Kidney (tissue), 14 donors: ENCODE data around the gene OR10A6. TPM values are rescaled to one million over a fixed set of nuclear protein-coding genes. Genes with fewer than 3 reads are reported as not detected.

Experiments
- DNase-seq, 5 donors: peaks; one replicate each; pipeline ENCODE4 v3.0.0-alpha.2; 2013 to 2020
- FAIRE-seq: peaks from 2 replicates; lab custom pipeline; 2012; peaks lifted over from hg19 to GRCh38; lab: Jason Lieb, UNC
- H3K27ac ChIP-seq, 2 donors: one replicate each; pipeline ENCODE4 v1.7.0; 2013; ENCODE audit warnings: low read depth in 2 of 2, low read length in 2 of 2, inconsistent platforms in 1 of 2
- H3K27me3 ChIP-seq: one replicate; pipeline ENCODE4 v1.7.1; 2013; ENCODE audit warnings: low read length, inconsistent platforms; ENCODE audit not compliant: control insufficient read depth, insufficient read depth
- H3K36me3 ChIP-seq, 3 donors: one replicate each; pipeline versions ENCODE4 v1.7.0 to v1.7.1; 2013; ENCODE audit warnings: low read length in 3 of 3, control low read depth in 1 of 3, inconsistent platforms in 1 of 3; ENCODE audit not compliant: insufficient read depth in 3 of 3, control insufficient read depth in 2 of 3
- H3K4me1 ChIP-seq, 3 donors: one replicate each; pipeline versions ENCODE4 v1.7.0 to v1.7.1; 2013; ENCODE audit warnings: low read length in 3 of 3, inconsistent platforms in 1 of 3, low read depth in 1 of 3; ENCODE audit not compliant: control insufficient read depth in 2 of 3, insufficient read depth in 2 of 3
- H3K4me3 ChIP-seq, 3 donors: one replicate each; pipeline versions ENCODE4 v1.7.0 to v1.8.1; 2013; ENCODE audit warnings: low read length in 3 of 3, control low read depth in 1 of 3, inconsistent platforms in 1 of 3
- H3K9ac ChIP-seq, 3 donors: one replicate each; pipeline versions ENCODE4 v1.7.0 to v1.7.1; 2013; ENCODE audit warnings: low read length in 3 of 3, control low read depth in 1 of 3, inconsistent platforms in 1 of 3
- H3K9me3 ChIP-seq, 3 donors: one replicate each; pipeline versions ENCODE4 v1.7.0 to v1.7.1; 2013; ENCODE audit warnings: low read length in 3 of 3, control low read depth in 1 of 3, inconsistent platforms in 1 of 3; ENCODE audit not compliant: control insufficient read depth in 2 of 3, insufficient read depth in 1 of 3
- intact Hi-C: fragments of 100-400 bp; cut with DNase I; formaldehyde crosslinking; loops from one replicate; pipeline ENCODE4 v1.11.1; 2022
- polyA plus RNA-seq: library from polyadenylated mRNA; stranded (reverse); fragments of 350-450 nt; fragmentation: Illumina TruSeq; extraction: RNeasy Lipid Tissue Mini Kit (QIAGEN cat#74804); gene quantifications from one replicate; pipeline ENCODE4 v1.2.3, GENCODE V29; 2014; ENCODE audit warnings: low read depth, low replicate concordance; ENCODE audit not compliant: insufficient read depth
- total RNA-seq: library from RNA; stranded (reverse); fragmentation: NEBNext Ultra II Directional; extraction: Animal tissue kit (Norgen Biotek cat#: 25700); gene quantifications from one replicate; pipeline ENCODE4 v1.2.1, GENCODE V29; 2021
- TF ChIP-seq, protein P1 (sequence below): IDR thresholded peaks from 3 replicates; pipeline ENCODE4 v1.5.1; 2012; ENCODE audit warnings: mild to moderate bottlenecking, moderate library complexity, borderline replicate concordance; ENCODE audit not compliant: insufficient read depth; ENCODE audit errors: extremely low read depth
- donor health status: control.
- donor health status: control.
- donor health status: control.
- donor health status: control.
- donor health status: control.
- donor health status: DM: yes; HTN: yes; CAD: no.
- donor health status: Normal renal cell carcinoma (clear cell type).

Gene OR10A6
- total and polyA plus RNA-seq, 2 donors from 2014 or later = not detected

DNA sequence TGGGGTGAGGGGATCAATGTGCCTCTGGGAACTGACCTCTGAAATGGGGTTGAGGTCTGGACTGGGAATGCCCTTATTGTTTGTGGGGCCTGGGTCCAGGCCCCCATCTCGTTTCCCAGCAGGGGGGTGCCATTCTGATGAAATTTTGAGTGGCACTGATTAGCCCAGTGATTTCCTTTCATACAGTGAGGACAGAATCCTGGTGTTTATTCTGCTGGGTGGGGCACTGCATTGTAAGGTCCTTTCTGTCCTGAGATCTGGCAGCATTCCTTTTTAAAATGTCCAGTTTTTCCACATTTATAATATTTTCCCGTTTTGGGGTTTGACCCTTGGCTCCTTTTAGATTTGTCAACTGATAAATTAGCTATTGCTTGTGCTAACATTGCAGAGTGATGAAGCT is 27.1 kb downstream of the OR10A6 start:
- Histone ChIP-seq H3K27me3 (no peaks in the 10 kb centered on the region), H3K9ac (no peak overlapping the region), H3K4me1 (no peaks in the 10 kb centered on the region), H3K9me3 (no peaks in the 10 kb centered on the region), H3K27ac (no peak overlapping the region), H3K36me3 (no peaks in the 10 kb centered on the region), H3K4me3 (no peak overlapping the region)
- TF ChIP-seq, protein P1, sequence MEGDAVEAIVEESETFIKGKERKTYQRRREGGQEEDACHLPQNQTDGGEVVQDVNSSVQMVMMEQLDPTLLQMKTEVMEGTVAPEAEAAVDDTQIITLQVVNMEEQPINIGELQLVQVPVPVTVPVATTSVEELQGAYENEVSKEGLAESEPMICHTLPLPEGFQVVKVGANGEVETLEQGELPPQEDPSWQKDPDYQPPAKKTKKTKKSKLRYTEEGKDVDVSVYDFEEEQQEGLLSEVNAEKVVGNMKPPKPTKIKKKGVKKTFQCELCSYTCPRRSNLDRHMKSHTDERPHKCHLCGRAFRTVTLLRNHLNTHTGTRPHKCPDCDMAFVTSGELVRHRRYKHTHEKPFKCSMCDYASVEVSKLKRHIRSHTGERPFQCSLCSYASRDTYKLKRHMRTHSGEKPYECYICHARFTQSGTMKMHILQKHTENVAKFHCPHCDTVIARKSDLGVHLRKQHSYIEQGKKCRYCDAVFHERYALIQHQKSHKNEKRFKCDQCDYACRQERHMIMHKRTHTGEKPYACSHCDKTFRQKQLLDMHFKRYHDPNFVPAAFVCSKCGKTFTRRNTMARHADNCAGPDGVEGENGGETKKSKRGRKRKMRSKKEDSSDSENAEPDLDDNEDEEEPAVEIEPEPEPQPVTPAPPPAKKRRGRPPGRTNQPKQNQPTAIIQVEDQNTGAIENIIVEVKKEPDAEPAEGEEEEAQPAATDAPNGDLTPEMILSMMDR = no peak
- FAIRE-seq (no peak), DNase-seq (no peak)
- intact Hi-C loops = no loop called here

GRCh38 chr11:7901319-7901854 is 29.7 kb downstream of the OR10A6 start:
- no peak for FAIRE-seq
- TF ChIP-seq, protein P1 = no peak
- Histone ChIP-seq H3K9ac (no peak overlapping the region), H3K36me3 (no peaks in the 10 kb centered on the region), H3K4me1 (no peaks in the 10 kb centered on the region), H3K9me3 (no peaks in the 10 kb centered on the region), H3K27ac (no peak overlapping the region), H3K4me3 (no peak overlapping the region), H3K27me3 (no peaks in the 10 kb centered on the region)
- intact Hi-C loops = no loop called here
- DNase-seq = no peak

GRCh38 chr11:7900686-7901085 is 30.4 kb downstream of the OR10A6 start:
- Histone ChIP-seq H3K4me1 (no peaks in the 10 kb centered on the region), H3K9me3 (no peaks in the 10 kb centered on the region), H3K4me3 (no peak overlapping the region), H3K27ac (no peak overlapping the region), H3K36me3 (no peaks in the 10 kb centered on the region), H3K9ac (no peak overlapping the region), H3K27me3 (no peaks in the 10 kb centered on the region)
- intact Hi-C loops = no loop called here
- DNase-seq (no peak), FAIRE-seq (no peak)
- TF ChIP-seq, protein P1 = no peak

DNA sequence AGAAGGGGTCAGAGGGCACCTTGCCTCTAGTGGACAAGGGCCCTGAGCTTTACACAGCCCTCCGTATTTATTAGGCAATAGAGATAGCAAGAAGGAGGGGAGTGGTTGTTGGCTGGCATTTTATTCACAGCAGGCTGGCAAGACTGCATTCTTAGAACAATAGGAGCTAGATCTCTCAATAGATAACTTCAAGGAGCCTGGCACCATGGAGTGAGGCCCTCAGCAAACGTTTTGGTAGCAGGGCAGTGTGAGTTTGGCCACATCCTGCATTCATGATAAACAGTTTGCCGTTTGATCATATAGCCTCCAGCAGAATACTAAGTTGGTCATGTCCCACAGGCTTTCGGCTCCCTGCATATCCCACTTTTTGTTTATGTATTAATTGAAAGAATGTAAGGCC is 31.6 kb downstream of the OR10A6 start:
- no peaks in the 10 kb centered on the region for H3K36me3 ChIP-seq
- no peak overlapping the region for H3K4me3 ChIP-seq
- intact Hi-C loops = loop anchor here (10.0 kb wide), 1 partner anchor 85 kb away; the partner anchor contains the start of gene EIF3F
- no peaks in the 10 kb centered on the region for H3K27me3 ChIP-seq
- no peak overlapping the region for H3K27ac ChIP-seq
- DNase-seq (no peak), FAIRE-seq (no peak)
- TF ChIP-seq, protein P1 = no peak
- H3K4me1 ChIP-seq = no peaks in the 10 kb centered on the region
- H3K9ac ChIP-seq = no peak overlapping the region
- no peaks in the 10 kb centered on the region for H3K9me3 ChIP-seq
